Dermis microvascular lymphatic vessel endothelial cell (primary cell): Measurements from ENCODE around the gene KCNH6. TPM values are rescaled to one million over a fixed set of nuclear protein-coding genes. Genes with fewer than 3 reads are reported as not detected.

ENCODE experiments used
- DNase-seq, 2 donors: peaks; one replicate each; pipeline versions ENCODE4 v3.0.0 to v3.0.0-alpha.2; 2010; ENCODE audit warnings: low read depth in 2 of 2
- total RNA-seq: library from RNA; depleted of rRNA; stranded (reverse); fragments of >200 nt; gene quantifications from 2 replicates; pipeline ENCODE4 v1.2.1, GENCODE V29; 2014

Gene KCNH6
- total RNA-seq, 1 donor from 2014 or later: not detected

DNA sequence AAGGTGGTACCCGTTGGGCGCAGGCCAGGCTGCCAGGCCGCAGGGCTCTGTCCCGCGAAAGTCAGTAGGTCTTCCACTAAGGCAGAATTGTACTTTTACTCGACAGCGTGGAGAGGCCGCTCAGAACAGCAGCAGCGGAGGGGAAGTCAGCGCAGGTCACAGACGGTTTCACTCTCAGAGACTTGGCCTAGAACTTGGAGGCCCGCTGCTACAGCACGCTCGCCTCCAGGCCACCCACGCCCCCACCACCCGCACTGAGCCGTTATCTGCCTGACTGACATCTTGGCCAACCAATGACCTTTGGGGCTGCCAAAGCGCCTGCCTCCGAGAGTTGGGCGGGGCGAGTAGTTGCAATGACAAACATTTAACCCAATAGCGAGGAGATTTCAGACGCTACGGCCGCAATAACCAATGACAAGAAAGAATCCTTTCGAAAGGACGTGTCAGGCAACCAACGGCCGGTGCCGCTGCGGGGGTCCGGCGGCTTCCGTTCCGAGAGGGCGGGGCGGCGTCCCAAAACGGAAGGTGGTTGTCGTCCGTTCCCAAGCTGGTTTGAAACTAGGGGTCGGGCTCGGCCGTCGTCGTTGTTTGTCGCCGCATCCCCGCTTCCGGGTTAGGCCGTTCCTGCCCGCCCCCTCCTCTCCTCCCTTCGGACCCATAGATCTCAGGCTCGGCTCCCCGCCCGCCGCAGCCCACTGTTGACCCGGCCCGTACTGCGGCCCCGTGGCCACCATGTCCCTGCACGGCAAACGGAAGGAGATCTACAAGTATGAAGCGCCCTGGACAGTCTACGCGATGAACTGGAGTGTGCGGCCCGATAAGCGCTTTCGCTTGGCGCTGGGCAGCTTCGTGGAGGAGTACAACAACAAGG, 27.0 kb downstream of the KCNH6 start, which contains the start of gene DCAF7:
Gene DCAF7, plus strand, starts transcription at position 532 of the 871 bp plus-strand sequence. Its CDS starts 201 bp downstream, at position 733.
- DNase-seq: peak; percentile 100

DNA sequence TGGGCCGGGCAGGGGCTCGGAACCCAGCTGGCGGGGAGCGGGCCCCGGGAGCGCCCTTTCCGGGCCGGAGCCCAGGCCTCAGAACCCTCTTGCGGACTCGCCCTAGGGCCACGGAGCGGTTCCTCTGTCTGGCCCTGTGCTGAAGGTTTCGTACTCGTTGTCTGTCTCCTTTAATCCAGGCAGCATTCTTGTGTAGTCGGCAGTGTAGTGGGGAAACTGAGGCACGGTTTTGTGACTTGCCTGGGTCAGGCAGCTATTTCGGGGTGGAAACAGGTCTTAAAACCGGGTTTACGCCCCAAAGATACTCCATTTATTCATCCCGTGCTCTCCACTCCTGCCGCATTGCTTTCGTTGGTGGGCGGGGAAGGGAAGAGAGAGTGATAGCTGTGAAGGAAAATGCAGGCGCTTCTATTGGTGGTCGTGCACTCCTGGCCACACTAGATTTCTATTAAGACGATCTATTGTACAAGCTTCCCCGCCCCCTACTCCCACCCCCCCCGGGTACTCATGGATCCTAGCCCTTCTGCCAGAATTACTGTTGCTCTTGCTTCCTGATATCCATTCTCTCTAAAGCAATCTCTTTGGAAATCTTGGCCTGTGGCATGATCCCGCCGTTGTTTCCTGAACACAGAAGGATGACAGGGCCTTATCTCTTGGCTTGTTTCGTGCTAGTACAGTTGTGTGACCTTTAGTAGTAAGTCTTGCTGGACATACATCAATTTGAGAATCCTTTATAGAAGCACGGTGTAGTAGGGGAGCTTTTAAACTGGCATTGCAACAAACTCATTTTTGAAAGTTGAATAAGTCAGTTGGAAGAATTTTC, 27.9 kb downstream of the KCNH6 start:
- DNase-seq: peak; percentile 11 to 76

DNA sequence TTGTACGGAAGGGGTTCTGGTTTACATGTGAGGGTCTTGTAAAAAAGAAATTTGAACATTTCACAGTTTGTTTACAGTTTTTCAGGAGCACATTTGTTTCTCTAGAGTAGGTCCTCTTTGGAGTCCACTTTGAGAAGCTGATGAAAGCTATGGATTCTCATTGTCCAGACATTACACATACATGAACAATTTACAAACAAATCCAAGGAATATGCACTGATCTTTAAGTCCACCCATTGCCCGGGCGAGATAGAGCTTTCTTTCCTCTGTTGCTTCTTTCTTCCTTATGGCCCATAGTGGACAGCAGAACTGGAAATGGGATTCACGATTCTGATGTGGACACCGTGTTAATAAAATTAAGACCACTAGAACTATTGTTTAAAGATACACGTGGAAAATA, 29.1 kb downstream of the KCNH6 start:
- DNase-seq: no peak

DNA sequence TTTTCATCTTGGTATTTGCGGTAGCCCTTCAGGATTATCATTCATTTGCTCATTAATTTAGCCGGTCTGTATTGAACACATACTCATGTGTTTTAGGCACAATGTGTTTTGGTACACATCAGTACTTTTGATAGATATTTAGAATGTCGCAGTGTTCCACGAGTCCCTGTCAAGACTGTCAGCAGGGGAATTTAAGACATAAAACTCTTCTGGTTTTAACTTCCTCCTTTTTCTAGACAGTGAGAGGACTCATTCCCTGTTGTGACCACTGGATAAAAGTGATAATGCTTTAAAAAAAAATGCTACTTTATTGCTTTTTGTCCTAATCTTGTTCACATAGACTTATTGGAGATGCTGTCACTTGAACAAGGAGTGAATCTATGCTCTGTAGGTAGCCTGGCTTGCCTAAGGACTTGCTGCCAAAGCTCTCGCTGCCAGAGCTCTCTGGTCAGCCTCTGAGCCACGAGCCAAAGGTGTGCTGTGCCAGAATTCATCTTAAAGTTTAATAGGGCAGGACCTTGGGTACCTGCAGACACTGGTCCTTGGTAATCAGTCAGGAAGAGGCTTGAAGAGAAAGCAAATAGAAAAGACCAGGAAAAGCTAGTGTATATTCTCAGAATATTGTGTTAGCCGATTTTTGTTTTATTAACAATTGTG, 32.5 kb downstream of the KCNH6 start:
- no peak for DNase-seq

DNA sequence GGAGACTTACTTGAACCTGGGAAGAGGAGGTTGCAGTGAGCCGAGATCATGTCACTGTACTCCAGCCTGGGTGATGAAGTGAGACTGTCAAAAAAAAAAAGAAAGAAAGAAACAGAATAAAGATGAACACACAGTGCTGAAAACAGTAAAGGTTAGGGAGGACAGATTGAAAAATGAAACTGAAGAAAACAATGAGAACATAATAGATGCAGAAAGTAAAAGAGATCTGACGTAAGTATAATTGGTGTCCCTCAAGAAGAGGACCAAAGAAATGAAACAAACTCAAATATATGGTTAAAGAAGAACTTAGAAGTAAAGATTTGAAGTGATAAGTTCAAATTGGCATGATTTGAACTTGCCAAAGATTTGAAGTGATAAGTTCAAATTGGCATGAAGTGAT, 34.3 kb downstream of the KCNH6 start:
- DNase-seq: no peak

DNA sequence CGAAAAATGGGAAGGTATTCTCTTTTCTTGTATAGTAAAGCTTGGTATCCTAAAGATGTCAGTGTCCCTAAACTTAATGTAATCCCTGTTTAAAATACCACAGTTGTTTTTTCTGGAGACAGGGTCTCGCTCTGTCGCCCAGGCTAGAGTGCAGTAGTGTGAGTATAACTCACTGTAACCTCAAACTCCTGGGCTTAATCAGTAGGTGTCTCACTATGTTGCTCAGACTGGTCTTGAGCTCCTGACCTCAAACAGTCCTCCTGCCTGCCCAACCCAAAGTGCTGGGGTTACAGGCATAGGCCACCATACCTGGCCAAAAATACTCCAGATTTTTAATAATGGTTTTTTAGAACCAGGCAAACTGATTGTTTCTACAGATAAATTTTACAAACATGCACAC, 35.3 kb downstream of the KCNH6 start:
- DNase-seq: no peak

DNA sequence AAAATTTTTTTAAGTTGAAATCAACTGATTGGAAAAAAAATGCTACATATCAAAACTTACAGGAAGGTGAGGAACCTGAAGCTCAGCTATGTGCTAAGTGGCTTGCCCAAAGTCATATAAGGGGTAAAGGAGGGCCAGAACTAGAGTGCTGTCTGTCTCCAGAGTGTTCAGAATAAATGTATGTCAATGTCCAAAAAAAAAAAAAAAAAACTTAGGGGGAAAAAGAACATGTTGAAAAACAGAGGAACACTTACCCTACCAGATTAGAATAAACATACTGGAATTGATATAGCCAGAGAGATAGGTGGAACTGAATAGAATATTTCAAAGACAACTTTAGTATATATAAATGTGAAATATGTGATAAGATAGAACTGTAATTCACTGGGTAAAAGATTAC, 38.7 kb downstream of the KCNH6 start:
- DNase-seq: no peak

DNA sequence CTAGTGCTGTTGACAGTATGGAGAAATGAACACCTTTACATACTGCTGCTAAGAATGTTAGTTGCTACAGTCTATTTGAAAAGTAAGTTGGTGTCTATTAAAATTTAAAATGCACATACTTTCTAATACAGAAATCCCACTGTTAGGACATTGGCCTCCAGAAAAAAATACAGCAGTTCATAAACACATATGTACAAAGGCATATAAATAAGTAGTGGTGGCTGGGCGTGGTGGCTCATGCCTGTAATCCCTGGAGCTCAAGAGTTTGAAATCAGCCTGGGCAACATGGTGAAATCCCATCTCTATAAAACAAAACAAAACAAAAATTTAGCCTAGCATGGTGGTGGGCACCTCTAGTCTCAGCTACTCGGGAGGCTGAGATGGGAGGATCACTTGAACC, 40.2 kb downstream of the KCNH6 start:
- DNase-seq: no peak

DNA sequence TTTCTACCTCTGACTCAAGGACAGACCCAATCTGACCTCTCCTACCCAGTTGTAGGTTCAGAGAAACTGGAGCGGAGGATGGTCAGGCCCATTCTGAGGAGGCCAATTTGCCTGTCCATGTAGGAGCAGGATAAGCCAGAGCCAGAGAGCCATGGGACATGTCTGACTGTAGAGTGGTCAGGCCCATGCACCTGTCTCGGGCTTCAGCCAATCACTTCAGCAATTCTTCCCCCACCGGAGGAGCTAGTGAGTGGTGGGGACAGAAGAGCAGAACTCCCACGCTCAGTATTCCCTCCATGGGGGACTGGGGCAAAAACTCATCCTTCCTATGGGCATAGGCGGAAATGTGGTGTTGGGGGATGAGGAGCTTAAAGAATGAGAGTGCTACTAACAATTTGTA, 41.4 kb downstream of the KCNH6 start:
- no peak for DNase-seq

DNA sequence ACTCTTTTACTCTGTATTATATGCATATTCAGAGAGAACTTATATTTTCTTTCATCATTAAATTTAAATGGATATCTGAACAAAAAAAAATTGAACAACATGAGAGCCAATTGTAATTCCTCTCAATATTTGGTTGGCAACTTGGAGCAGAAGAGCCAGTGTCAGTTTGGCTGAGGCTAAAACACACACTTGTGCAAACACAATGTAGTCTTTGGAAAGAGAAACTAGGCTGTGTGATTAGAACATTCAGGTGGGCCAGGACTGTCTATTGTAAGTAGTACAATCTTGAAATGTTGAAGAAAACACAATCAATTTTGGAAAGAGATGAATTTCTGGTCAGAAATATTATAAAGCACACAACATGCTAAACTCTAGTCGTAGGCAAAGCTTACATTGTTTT, 44.1 kb downstream of the KCNH6 start:
- no peak for DNase-seq

DNA sequence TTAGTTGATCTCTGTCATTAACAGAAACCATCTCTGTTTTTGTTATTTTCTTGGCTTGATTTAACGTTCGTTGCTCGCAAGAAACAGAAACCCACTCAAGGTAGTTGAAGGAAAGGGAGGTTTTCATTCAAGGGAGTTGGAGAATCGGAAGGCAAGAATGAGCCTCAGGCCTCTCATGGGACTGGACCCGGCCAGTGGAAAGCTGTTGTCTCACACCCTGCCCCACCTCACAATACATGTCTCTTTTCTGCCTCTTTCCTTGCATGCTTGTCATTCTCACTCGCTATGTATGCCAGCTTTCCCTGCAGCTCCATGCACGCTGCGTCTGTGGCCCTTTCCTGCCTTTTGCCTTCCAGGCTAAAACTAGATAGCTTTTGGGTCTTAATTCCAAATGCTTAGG, 45.4 kb downstream of the KCNH6 start:
- no peak for DNase-seq

DNA sequence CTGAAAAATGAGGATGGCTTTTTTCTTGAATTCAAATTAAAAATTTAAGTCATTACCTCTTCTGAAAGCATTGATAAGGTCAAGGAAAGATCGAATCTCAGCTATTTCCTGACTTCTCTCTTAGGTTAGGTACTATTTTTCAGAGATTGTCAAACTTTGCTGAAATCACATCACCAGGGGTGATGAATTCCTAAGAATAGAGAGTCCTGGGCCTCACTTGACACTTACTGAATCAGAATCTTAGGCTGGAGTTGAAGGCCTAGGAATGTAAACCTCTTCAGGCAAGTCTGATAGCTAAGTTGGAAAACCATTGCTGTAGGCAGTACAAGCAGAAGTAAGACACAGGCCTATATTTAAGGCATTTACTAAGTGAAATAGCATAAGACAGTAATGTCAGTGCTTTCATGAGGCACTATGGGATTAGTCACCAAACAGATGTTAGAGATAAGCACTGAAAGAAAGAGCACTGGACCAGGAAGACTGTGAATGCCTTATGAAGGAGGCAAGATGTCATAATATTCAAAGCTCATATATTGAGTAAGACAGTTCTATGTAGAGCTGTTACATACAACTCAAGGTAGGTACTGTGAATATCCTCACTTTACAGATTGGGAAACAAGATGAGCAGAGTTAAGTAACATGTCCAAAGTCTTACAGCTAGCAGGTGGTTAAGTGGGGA, 48.6 kb downstream of the KCNH6 start:
- peak in 1 of 2 donors; percentile 48 for DNase-seq

DNA sequence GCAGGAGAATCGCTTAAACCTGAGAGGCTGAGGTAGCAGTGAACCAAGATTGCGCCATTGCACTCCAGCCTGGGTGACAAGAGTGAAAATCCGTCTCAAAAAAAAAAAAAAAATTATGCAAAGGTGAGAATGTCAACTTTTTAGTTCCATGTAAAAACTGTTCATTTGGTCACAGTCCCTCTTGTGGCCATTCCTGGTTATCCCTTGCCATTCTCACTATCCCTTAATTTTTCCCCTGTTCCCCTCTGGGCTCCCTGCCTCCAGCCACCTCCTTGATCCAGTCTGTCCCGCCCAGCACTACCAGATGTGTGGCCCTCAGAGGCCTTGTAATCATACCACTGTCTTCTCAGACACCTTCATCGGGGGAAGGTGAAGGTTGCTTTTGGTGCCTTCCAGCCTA, 50.5 kb downstream of the KCNH6 start:
- DNase-seq: no peak

DNA sequence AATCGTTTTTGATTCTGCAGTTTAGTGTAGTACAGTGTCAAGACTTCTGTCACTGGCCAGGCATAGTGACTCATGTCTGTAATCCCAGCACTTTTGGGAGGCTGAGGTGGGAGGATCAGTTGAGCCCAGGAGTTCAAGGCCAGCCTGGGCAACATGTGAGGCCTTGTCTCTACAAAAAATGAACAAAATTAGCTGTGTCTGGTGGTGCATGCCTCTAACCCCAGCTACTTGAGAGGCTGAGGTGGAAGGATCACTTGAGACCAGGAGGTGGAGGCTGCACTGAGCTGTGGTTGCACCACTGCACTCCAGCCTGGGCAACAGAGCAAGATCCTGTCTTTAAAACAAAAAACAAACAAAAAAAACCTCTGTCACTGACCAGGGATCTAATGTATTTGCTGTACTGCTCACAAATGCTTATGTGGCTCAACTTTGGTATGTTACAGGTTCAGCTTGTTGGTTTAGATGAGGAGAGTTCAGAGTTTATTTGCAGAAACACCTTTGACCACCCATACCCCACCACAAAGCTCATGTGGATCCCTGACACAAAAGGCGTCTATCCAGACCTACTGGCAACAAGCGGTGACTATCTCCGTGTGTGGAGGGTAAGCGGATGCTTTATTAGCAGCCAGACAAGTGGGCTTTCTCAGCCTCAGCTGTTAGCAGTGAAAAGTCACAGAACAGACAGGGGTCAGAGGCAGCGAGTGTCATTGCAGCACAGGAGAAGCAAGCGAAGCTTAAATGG, 55.0 kb downstream of the KCNH6 start:
- no peak for DNase-seq

DNA sequence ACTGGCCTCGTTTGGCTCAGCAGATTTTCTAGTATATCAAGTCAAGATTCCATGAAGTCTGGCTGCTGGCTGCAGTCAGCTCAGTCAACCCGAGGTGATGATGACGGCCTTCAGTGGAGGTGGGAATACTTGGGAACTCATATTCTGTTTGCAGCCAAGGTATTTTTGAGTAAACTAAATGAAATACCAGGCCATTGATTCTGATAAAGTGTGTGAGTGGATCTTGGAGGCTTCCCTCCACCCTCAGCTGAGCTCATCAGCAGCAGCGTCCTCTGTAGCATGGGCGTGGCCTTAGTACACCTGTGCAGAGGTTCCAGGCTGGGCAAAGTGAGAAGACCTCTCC, 55.6 kb downstream of the KCNH6 start:
- DNase-seq: no peak

DNA sequence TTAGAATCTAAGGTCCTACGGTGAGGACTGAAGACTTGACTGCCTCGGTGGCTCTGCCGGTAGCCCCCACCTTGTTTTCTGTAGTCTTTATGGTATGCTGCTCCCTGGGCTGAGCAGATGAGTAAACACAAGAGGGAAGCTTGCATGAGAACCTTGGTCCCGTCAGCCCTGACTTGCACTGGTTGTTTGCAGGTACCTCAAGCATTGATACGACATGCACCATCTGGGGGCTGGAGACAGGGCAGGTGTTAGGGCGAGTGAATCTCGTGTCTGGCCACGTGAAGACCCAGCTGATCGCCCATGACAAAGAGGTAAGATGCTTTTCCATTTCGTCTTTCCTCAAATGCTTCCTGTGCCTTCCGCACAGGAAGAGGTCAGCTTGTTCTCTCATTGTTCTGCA, 56.5 kb downstream of the KCNH6 start:
- peak; percentile 91 to 97 for DNase-seq

DNA sequence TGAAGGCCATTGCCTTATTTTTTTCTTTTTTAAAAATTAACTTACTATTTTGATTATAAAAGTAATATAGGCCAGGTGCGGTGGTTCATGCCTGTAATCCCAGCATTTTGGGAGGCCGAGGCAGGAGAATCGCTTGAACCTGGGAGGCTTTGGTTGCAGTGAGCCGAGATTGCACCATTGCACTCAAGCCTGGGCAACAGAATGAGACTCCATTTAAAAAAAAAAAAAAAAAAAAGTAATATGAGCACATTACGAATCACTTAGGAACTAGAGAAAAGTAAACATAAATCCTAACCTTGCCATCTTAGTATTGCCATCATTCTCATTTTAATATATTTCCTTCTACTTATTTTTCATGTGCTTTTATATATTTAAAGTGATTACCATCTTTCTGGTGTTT, 64.6 kb downstream of the KCNH6 start:
- no peak for DNase-seq

DNA sequence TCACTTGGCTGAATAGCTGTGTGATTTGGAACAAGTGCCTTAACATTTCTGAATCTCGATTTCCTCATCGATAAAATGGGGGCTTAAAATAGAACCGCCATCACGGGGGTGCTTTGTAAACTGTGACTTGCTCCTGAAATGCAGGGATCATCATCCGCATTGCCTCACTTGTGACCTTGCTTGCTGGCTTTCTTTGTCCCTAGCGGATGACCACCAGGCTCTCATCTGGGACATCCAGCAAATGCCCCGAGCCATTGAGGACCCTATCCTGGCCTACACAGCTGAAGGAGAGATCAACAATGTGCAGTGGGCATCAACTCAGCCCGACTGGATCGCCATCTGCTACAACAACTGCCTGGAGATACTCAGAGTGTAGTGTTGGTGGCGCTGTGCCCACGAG, 65.6 kb downstream of the KCNH6 start:
- DNase-seq: no peak

DNA sequence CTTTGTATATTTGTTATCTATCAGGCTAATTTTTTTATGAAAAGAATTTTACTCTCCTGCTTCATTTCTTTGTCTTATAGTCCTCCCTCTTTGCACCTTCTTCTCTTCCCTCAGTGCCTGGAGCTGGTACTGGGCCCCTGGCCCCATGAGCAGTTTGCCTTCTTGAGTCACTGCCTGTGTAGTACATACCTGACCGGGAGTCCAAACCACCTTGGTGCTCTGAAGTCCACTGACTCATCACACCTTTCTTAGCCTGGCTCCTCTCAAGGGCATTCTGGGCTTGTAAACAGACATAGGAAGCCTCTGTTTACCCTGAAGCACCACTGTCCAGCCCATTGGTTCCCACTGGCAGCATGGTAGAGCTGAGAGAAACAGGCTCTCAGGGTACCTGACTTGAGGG, 66.5 kb downstream of the KCNH6 start:
- no peak for DNase-seq

DNA sequence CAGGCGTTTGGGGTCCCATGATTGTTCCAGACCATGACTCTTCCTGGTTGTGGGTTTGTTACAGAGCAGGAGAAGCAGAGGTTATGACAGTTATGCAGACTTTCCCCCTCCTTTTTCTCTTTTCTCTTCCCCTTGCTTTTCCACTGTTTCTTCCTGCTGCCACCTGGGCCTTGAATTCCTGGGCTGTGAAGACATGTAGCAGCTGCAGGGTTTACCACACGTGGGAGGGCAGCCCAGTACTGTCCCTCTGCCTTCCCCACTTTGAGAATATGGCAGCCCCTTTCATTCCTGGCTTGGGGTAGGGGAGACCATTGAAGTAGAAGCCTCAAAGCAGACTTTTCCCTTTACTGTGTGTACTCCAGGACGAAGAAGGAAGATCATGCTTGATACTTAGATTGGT, 69.6 kb downstream of the KCNH6 start:
- no peak for DNase-seq

DNA sequence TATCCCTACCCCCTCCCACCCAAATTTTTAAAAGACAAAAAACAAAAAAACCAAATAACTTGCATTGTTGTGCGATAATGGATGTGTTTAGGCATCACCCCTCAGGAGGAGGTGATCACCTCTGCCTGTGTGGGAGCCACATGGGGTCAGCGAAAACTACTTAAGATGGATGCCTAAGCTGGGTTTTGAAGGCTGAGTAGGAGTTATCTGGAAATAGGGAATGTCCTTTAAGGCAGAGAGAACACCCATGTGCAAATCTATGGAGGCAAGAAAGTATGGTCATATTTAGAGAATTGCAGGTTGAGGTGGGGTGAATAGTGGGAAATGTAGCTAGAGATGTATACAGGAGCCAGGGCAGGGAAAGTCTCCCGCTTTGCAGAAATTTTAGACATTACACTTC, 72.0 kb downstream of the KCNH6 start:
- no peak for DNase-seq
